A673 (cell line): Measurements from ENCODE around the gene TNS1.

Source experiments
- CTCF ChIP-seq: fragments of 300-800, 200-600 bp; sonication (generic); conservative IDR thresholded peaks from 2 replicates; pipeline ENCODE4 v1.5.1; 2017; ENCODE audit warnings: low read depth, mild to moderate bottlenecking, antibody characterized with exemption, low read length, moderate library complexity, mixed read lengths
- EZH2 ChIP-seq: fragments of 200-600 bp; sonication (generic); IDR thresholded peaks from 2 replicates; pipeline ENCODE4 v1.6.1; 2017; ENCODE audit warnings: borderline replicate concordance, low read depth, mild to moderate bottlenecking, mixed read lengths, antibody characterized with exemption, low read length; ENCODE audit not compliant: poor library complexity, severe bottlenecking

GRCh38 chr2:218027426-218028188 is 24.8 kb upstream of the TNS1 start:
- TF ChIP-seq EZH2 (no peak), CTCF (no peak)
